GM06990 (cell line): Measurements from ENCODE around the gene ARMC3.
"Not testable (repeated sequence)": the region's sequence is repeated elsewhere in the genome, so short reads cannot be mapped to it uniquely, and the experiment has no call there.

Experiments
- DNase-seq: peaks from one replicate; pipeline ENCODE4 v3.0.0-alpha.2; 2011; ENCODE audit not compliant: insufficient read length; ENCODE audit errors: extremely low read depth
- H3K27me3 ChIP-seq: replicated peaks from 2 replicates; pipeline ENCODE4 v1.6.0; 2011; ENCODE audit warnings: low read length; ENCODE audit not compliant: control insufficient read depth, insufficient read depth
- H3K36me3 ChIP-seq: 2 replicates; pipeline ENCODE4 v1.5.1; 2011; ENCODE audit warnings: low read length; ENCODE audit not compliant: control insufficient read depth, insufficient read depth
- H3K4me3 ChIP-seq: replicated peaks from 2 replicates; pipeline ENCODE4 v1.5.1; 2011; ENCODE audit warnings: low read depth, mild to moderate bottlenecking, control low read depth, low read length
- TF ChIP-seq, protein P1 (sequence below): IDR thresholded peaks from 2 replicates; pipeline ENCODE4 v1.5.1; 2011; ENCODE audit warnings: low read length, control low read depth, mild to moderate bottlenecking, inconsistent platforms; ENCODE audit not compliant: insufficient read depth, poor library complexity, severe bottlenecking

ARMC3 gene

DNA sequence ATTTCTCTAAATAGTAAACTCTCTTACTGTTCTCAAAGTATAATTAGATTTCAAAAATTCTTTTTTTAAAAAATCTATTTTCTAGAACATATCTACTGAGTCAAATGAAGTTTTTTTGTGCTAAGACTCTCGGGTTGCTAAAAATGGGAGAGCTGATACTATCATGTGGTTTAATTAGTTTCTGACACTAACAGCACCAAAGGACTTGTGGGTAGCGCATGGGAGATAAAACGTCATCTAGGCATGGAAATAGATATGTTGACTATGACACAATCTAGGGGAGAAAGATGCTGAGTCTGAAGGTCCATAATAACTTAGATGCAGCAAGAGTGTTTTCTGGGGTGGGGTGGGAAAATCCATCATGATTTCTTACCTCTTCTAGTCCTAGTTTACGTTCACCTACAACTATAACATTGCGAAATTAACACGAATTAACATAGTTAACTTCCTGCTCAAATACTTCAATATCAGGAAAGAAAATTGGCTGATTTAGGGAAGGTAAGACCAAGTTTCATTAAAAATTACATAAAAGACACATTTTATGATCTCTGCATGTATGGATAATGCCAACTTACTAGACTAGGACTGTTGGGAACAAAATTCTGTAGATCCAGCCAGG lies 14.3 kb upstream of the ARMC3 start:
- Histone ChIP-seq H3K4me3 (no peak overlapping the region), H3K27me3 (no peaks in the 10 kb centered on the region), H3K36me3 (no peaks in the 10 kb centered on the region)
- TF ChIP-seq, protein P1, sequence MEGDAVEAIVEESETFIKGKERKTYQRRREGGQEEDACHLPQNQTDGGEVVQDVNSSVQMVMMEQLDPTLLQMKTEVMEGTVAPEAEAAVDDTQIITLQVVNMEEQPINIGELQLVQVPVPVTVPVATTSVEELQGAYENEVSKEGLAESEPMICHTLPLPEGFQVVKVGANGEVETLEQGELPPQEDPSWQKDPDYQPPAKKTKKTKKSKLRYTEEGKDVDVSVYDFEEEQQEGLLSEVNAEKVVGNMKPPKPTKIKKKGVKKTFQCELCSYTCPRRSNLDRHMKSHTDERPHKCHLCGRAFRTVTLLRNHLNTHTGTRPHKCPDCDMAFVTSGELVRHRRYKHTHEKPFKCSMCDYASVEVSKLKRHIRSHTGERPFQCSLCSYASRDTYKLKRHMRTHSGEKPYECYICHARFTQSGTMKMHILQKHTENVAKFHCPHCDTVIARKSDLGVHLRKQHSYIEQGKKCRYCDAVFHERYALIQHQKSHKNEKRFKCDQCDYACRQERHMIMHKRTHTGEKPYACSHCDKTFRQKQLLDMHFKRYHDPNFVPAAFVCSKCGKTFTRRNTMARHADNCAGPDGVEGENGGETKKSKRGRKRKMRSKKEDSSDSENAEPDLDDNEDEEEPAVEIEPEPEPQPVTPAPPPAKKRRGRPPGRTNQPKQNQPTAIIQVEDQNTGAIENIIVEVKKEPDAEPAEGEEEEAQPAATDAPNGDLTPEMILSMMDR = no peak
- no peak for DNase-seq

DNA sequence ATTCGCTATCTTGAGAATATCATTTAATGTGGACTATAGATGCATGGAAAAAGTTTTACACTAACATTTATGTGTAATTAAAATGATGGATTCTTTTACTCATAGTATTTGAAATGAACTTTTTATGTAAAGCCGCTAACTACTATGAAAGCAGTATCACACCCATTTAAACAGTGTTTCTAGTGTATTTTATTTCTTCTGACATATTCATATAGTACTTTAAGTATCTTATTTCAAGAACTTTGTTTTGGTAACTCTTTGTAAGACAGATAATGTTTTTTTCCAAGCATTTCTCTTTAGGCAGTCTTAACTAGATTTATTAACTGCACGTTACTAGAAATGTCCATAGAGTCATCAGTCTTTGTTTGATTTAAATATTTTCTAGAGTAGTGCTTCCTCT lies 12.5 kb upstream of the ARMC3 start:
- Histone ChIP-seq H3K4me3 (no peak overlapping the region), H3K27me3 (no peaks in the 10 kb centered on the region)
- no peak for DNase-seq

DNA sequence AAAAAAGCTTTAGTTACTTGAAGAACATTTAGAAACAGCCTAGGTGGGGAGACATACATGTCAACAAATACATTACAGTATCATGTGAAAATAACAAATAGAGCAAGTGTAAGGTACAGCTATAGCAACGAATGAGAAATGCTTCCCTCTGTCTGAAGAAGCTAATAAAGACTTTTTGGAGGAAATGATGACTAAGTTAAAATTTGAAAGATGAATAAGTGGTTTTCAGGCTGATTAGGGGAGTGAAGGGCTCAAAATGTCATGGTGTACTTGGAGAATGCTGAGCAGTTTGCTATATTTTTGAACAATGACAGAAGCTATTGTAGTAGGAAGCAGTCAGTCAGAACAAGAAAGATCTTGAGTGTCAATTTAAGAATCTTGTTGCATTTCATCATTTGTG lies 2.8 kb upstream of the ARMC3 start:
- no peak for DNase-seq
- TF ChIP-seq, protein P1 = no peak
- Histone ChIP-seq H3K36me3 (no peaks in the 10 kb centered on the region), H3K4me3 (no peak overlapping the region), H3K27me3 (no peaks in the 10 kb centered on the region)

More for the DNA sequence above, 12.5 kb upstream of the ARMC3 start:
- no peaks in the 10 kb centered on the region for H3K36me3 ChIP-seq
- TF ChIP-seq, protein P1 = no peak

- no peak overlapping the region for H3K4me3 ChIP-seq
- TF ChIP-seq, protein P1 = no peak
- no peaks in the 10 kb centered on the region for H3K27me3 ChIP-seq
- DNase-seq = no peak
- H3K36me3 ChIP-seq = no peaks in the 10 kb centered on the region
Observed at GRCh38 chr10:22927166-22927565, 687 bp upstream of the ARMC3 start.

DNA sequence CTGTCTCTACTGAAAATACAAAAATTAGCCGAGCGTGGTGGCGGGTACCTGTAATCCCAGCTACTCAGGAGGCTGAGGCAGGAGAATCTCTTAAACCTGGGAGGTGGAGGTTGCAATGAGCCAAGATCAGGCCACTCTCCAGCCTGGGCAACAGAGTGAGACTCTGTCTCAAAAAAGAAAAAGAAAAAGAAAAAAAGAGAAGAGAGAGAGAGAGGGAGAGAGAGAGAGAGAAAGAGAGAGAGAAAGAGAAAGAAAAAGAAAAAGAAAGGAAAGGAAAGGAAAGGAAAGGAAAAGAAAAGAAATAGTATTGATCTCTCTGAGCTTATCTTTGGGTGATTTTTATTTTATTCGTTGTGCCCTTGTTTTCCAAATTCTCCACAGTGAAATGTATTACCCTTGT lies 1.2 kb downstream of the ARMC3 start:
- H3K36me3 ChIP-seq, DNase-seq, H3K4me3 ChIP-seq, H3K27me3 ChIP-seq: not testable (repeated sequence)

GRCh38 chr10:22931948-22932347 lies 4.1 kb downstream of the ARMC3 start:
- H3K4me3 ChIP-seq = no peak overlapping the region
- no peak for DNase-seq
- TF ChIP-seq, protein P1 = no peak
- H3K36me3 ChIP-seq = no peaks in the 10 kb centered on the region
- no peaks in the 10 kb centered on the region for H3K27me3 ChIP-seq
